Smooth muscle cell (in vitro differentiated cells): Measurements from ENCODE around the gene KLK15. TPM values are rescaled to one million over a fixed set of nuclear protein-coding genes. Genes with fewer than 3 reads are reported as not detected.
"Not testable (repeated sequence)": the region's sequence is repeated elsewhere in the genome, so short reads cannot be mapped to it uniquely, and the experiment has no call there.

Source experiments
- DNase-seq: peaks from one replicate; lab custom pipeline; 2025; ENCODE audit not compliant: unreplicated experiment; lab: John Stamatoyannopoulos, UW
- H2AFZ ChIP-seq: fragments of 200-600 bp; sonication (generic); 2 replicates; pipeline ENCODE4 v1.6.0; 2016; ENCODE audit warnings: antibody characterized with exemption, low read depth, mild to moderate bottlenecking
- H3F3A ChIP-seq: fragments of 200-600 bp; sonication (generic); 2 replicates; pipeline ENCODE4 v1.6.0; 2017; ENCODE audit warnings: antibody characterized with exemption, low read depth
- H3K27ac ChIP-seq: fragments of 200-600 bp; sonication (generic); 2 replicates; pipeline ENCODE4 v1.5.1; 2016; ENCODE audit warnings: low read depth, mild to moderate bottlenecking
- H3K27me3 ChIP-seq: fragments of 200-600 bp; sonication (generic); 2 replicates; pipeline ENCODE4 v1.6.1; 2016; ENCODE audit warnings: low read depth, mild to moderate bottlenecking
- H3K36me3 ChIP-seq: fragments of 200-600 bp; sonication (generic); 2 replicates; pipeline ENCODE4 v1.5.1; 2016; ENCODE audit warnings: low read depth
- H3K4me1 ChIP-seq: fragments of 200-600 bp; sonication (generic); 2 replicates; pipeline ENCODE4 v1.5.1; 2016; ENCODE audit warnings: low read depth
- H3K4me2 ChIP-seq: fragments of 200-600 bp; sonication (generic); 2 replicates; pipeline ENCODE4 v1.6.0; 2016; ENCODE audit warnings: mild to moderate bottlenecking
- H3K4me3 ChIP-seq: fragments of 200-600 bp; sonication (generic); 2 replicates; pipeline ENCODE4 v1.5.1; 2016; ENCODE audit warnings: mild to moderate bottlenecking
- H3K79me2 ChIP-seq: fragments of 200-600 bp; sonication (generic); 2 replicates; pipeline ENCODE4 v1.6.0; 2016; ENCODE audit warnings: low read depth, mild to moderate bottlenecking
- H3K9ac ChIP-seq: fragments of 200-600 bp; sonication (generic); 2 replicates; pipeline ENCODE4 v1.6.0; 2016; ENCODE audit warnings: low read depth
- H3K9me3 ChIP-seq: fragments of 200-600 bp; sonication (generic); replicated peaks from 2 replicates; pipeline ENCODE4 v1.5.1; 2016; ENCODE audit warnings: low read depth
- H4K20me1 ChIP-seq: fragments of 200-600 bp; sonication (generic); 2 replicates; pipeline ENCODE4 v1.6.0; 2016; ENCODE audit warnings: low read depth
- WGBS: methylation state at CpG from one replicate; pipeline ENCODE4 v1.1.7; 2016; ENCODE audit warnings: low lambda C conversion rate; 5-methylcytosine and 5-hydroxymethylcytosine counted together
- polyA plus RNA-seq: library from polyadenylated mRNA; unstranded; fragments of >200 nt; fragmentation: Nextera tagmentation; extraction: Ambion mirVana; gene quantifications from 2 replicates; pipeline ENCODE4 v1.2.1, GENCODE V29; 2016
- total RNA-seq: library from RNA; depleted of rRNA; stranded (reverse); fragments of >200 nt; gene quantifications from 2 replicates; pipeline ENCODE4 v1.2.3, GENCODE V29; 2014
- TF ChIP-seq, protein P1 (sequence below): fragments of 200-600 bp; sonication (generic); IDR thresholded peaks from 2 replicates; pipeline ENCODE4 v1.5.1; 2017; ENCODE audit warnings: borderline replicate concordance, mild to moderate bottlenecking, antibody characterized with exemption; ENCODE audit not compliant: insufficient read depth, poor library complexity, severe bottlenecking

The KLK15 gene
- total and polyA plus RNA-seq, 2 experiments from 2014 or later = not detected

DNA sequence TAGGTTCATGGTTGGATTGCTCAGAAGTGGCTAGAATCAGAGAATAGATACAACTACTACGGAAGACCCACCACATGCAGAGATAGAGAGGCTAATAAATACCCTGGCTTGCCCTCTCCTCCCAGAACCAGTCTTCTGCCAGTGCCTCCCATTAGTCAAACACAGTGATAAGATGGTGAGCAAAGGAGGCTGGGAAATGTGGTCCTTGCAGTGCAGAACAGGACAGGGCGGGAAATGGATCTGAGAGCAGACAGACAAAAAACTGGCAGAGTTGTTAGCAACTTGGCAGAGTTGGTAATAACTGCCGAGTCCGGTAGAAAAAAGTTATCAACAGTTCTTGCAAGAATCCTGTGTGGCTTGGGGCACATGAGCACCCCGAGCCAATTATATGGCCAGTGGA is 18.5 kb downstream of the KLK15 start:
- no peaks in the 10 kb centered on the region for H3F3A ChIP-seq
- no peak overlapping the region for H3K4me2 ChIP-seq
- H3K27me3 ChIP-seq = peaks cover 32% of the 10 kb centered on the region
- no peaks in the 10 kb centered on the region for H4K20me1 ChIP-seq
- TF ChIP-seq, protein P1, sequence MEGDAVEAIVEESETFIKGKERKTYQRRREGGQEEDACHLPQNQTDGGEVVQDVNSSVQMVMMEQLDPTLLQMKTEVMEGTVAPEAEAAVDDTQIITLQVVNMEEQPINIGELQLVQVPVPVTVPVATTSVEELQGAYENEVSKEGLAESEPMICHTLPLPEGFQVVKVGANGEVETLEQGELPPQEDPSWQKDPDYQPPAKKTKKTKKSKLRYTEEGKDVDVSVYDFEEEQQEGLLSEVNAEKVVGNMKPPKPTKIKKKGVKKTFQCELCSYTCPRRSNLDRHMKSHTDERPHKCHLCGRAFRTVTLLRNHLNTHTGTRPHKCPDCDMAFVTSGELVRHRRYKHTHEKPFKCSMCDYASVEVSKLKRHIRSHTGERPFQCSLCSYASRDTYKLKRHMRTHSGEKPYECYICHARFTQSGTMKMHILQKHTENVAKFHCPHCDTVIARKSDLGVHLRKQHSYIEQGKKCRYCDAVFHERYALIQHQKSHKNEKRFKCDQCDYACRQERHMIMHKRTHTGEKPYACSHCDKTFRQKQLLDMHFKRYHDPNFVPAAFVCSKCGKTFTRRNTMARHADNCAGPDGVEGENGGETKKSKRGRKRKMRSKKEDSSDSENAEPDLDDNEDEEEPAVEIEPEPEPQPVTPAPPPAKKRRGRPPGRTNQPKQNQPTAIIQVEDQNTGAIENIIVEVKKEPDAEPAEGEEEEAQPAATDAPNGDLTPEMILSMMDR = no peak
- no peak overlapping the region for H3K9ac ChIP-seq
- no peaks in the 10 kb centered on the region for H3K4me1 ChIP-seq
- H3K27ac ChIP-seq = no peak overlapping the region
- no peak overlapping the region for H3K4me3 ChIP-seq
- H2AFZ ChIP-seq = no peak overlapping the region
- no peaks in the 10 kb centered on the region for H3K9me3 ChIP-seq
- H3K79me2 ChIP-seq = no peaks in the 10 kb centered on the region
- 86% methylated on average over 5 of the region's 5 CpGs for WGBS
- DNase-seq = no peak
- no peaks in the 10 kb centered on the region for H3K36me3 ChIP-seq

- H3F3A ChIP-seq = no peaks in the 10 kb centered on the region
- 61% methylated on average over 3 of the region's 3 CpGs for WGBS
- no peaks in the 10 kb centered on the region for H3K9me3 ChIP-seq
- H3K4me1 ChIP-seq = no peaks in the 10 kb centered on the region
- H2AFZ ChIP-seq = no peak overlapping the region
- no peaks in the 10 kb centered on the region for H4K20me1 ChIP-seq
- DNase-seq = no peak
- H3K4me2 ChIP-seq = no peak overlapping the region
- H3K27ac ChIP-seq = no peak overlapping the region
- H3K27me3 ChIP-seq = peaks cover 11% of the 10 kb centered on the region
- H3K9ac ChIP-seq = no peak overlapping the region
- no peak overlapping the region for H3K4me3 ChIP-seq
- TF ChIP-seq, protein P1 = no peak
- no peaks in the 10 kb centered on the region for H3K79me2 ChIP-seq
- no peaks in the 10 kb centered on the region for H3K36me3 ChIP-seq
Measured at GRCh38 chr19:50812474-50812873, 20.9 kb downstream of the KLK15 start.

DNA sequence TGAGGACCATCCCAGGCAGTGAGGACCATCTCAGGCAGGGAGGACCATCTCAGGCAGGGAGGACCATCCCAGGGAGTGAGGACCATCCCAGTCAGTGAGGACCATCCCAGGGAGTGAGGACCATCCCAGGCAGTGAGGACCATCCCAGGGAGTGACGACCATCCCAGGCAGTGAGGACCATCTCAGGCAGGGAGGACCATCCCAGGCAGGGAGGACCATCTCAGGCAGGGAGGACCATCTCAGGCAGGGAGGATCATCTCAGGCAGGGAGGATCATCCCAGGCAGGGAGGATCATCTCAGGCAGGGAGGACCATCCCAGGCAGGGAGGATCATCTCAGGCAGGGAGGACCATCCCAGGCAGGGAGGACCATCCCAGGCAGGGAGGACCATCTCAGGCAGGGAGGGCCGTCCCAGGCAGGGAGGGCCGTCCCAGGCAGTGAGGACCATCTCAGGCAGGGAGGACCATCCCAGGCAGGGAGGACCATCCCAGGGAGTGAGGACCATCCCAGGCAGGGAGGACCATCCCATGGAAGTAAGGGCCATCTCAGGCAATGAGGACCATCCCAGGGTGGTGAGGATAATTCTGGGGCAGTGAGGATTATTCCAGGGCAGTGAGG is 21.6 kb downstream of the KLK15 start:
- not testable (repeated sequence) for H3K79me2 ChIP-seq, H3K4me3 ChIP-seq, H3K4me1 ChIP-seq, H3K27ac ChIP-seq, H3K27me3 ChIP-seq, H3K36me3 ChIP-seq, H3F3A ChIP-seq, H3K9me3 ChIP-seq, H2AFZ ChIP-seq, H3K4me2 ChIP-seq, DNase-seq, H4K20me1 ChIP-seq, H3K9ac ChIP-seq
- 80% methylated on average over 3 of the region's 3 CpGs for WGBS

GRCh38 chr19:50808856-50809255 is 24.5 kb downstream of the KLK15 start:
- no peaks in the 10 kb centered on the region for H3F3A ChIP-seq
- no peak overlapping the region for H3K4me3 ChIP-seq
- no peaks in the 10 kb centered on the region for H3K27me3 ChIP-seq
- H3K9ac ChIP-seq = no peak overlapping the region
- TF ChIP-seq, protein P1 = no peak
- H3K4me2 ChIP-seq = no peak overlapping the region
- H2AFZ ChIP-seq = no peak overlapping the region
- 75% methylated on average over 1 of the region's 1 CpG for WGBS
- H3K79me2 ChIP-seq = peaks cover 5% of the 10 kb centered on the region
- no peaks in the 10 kb centered on the region for H4K20me1 ChIP-seq
- H3K9me3 ChIP-seq = no peaks in the 10 kb centered on the region
- no peaks in the 10 kb centered on the region for H3K36me3 ChIP-seq
- no peak for DNase-seq
- H3K4me1 ChIP-seq = no peaks in the 10 kb centered on the region
- H3K27ac ChIP-seq = no peak overlapping the region
